Nephron progenitor cell (in vitro differentiated cells): Measurements from ENCODE around the gene IFFO2.
A peak's percentile ranks its signal among the peaks of the same experiment; 100 is the strongest.

Source experiments
- DNase-seq: peaks from one replicate; pipeline ENCODE4 v3.0.0; 2021
- H3K27ac Mint-ChIP-seq: 2 replicates; pipeline ENCODE4 v1.8.0; 2021; ENCODE audit warnings: mild to moderate bottlenecking, moderate library complexity, mixed read lengths
- H3K27me3 Mint-ChIP-seq: 2 replicates; pipeline ENCODE4 v1.8.0; 2021; ENCODE audit warnings: mild to moderate bottlenecking, low read depth, mixed read lengths; ENCODE audit not compliant: poor library complexity
- H3K36me3 Mint-ChIP-seq: 2 replicates; pipeline ENCODE4 v1.8.0; 2021; ENCODE audit warnings: low read depth, mixed read lengths
- H3K4me1 Mint-ChIP-seq: 2 replicates; pipeline ENCODE4 v1.8.0; 2021; ENCODE audit warnings: mixed read lengths
- H3K4me3 Mint-ChIP-seq: 2 replicates; pipeline ENCODE4 v1.8.0; 2021; ENCODE audit warnings: mild to moderate bottlenecking, moderate library complexity, mixed read lengths
- H3K9me3 Mint-ChIP-seq: 2 replicates; pipeline ENCODE4 v1.8.0; 2021; ENCODE audit warnings: mild to moderate bottlenecking, moderate library complexity, mixed read lengths
- TF ChIP-seq, protein P1 (sequence below): fragments of 200-600 bp; sonication (generic); IDR thresholded peaks from 2 replicates; pipeline ENCODE4 v1.5.0; 2021; ENCODE audit warnings: antibody characterized with exemption

The IFFO2 gene

DNA sequence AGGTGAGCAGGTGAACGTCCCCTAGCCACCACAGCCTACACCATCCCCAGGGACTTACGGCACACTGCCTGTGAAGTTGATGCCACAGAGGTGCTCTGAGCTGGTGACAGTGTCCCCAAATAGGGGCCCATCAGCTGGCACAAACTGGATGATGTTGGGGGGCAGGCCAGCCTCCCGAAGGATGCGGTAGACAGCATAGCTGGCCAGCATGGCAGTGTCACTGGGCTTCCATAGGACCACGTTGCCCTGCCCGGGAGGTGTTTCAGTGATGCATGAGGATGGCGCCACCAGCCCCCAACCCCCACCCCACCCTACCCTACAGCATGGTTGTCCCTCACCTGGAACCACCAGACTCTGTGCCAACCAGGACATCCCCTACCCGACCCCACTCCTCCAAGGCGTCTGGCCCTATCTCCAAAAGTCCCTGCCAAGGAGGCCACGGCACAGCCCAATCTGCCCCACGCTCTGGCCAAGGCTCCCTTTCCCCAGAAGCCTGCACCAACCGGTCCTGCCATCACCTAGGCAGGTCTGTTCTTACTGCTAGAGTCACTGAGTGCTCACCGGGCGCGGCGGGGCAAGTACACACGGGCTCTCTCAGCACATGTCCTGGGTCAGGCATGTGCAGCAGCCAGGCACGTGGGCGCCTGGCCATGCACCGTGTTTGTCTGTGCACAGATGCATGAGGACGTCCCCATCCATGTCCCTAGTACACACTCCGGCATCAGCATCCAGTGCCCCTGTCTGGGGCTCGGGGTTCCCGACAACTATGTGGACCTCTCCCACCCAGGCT, 74.6 kb downstream of the IFFO2 start:
- Mint-ChIP-seq H3K4me3 (no peak overlapping the region), H3K9me3 (no peaks in the 10 kb centered on the region), H3K36me3 (no peaks in the 10 kb centered on the region), H3K4me1 (peaks cover 3% of the 10 kb centered on the region), H3K27me3 (peaks cover 73% of the 10 kb centered on the region), H3K27ac (no peak overlapping the region)
- TF ChIP-seq, protein P1, sequence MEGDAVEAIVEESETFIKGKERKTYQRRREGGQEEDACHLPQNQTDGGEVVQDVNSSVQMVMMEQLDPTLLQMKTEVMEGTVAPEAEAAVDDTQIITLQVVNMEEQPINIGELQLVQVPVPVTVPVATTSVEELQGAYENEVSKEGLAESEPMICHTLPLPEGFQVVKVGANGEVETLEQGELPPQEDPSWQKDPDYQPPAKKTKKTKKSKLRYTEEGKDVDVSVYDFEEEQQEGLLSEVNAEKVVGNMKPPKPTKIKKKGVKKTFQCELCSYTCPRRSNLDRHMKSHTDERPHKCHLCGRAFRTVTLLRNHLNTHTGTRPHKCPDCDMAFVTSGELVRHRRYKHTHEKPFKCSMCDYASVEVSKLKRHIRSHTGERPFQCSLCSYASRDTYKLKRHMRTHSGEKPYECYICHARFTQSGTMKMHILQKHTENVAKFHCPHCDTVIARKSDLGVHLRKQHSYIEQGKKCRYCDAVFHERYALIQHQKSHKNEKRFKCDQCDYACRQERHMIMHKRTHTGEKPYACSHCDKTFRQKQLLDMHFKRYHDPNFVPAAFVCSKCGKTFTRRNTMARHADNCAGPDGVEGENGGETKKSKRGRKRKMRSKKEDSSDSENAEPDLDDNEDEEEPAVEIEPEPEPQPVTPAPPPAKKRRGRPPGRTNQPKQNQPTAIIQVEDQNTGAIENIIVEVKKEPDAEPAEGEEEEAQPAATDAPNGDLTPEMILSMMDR = no peak
- DNase-seq = no peak

DNA sequence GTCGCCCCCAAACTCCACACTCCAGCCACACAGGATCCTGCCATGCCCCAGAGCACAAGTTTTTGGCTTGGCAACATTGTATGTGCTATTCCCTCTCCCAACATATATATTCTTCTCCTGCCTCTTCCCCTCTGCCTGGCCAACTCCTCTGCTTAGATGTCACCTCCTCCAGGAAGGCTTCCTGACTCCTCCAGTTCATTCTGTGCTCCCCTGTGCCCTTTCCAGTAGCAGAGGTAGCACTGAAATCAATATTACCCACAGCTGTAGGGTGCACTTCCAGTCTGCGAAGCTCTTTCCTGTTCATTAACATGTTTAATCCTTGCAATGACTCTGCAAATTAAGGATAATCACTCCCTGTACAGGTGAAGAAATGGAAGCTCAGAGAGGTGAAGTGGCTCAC, 75.3 kb downstream of the IFFO2 start:
- no peak for DNase-seq
- H3K27ac Mint-ChIP-seq = no peak overlapping the region
- no peaks in the 10 kb centered on the region for H3K36me3 Mint-ChIP-seq
- TF ChIP-seq, protein P1 = no peak
- peaks cover 73% of the 10 kb centered on the region for H3K27me3 Mint-ChIP-seq
- H3K4me1 Mint-ChIP-seq = peaks cover 4% of the 10 kb centered on the region
- H3K4me3 Mint-ChIP-seq = no peak overlapping the region
- no peaks in the 10 kb centered on the region for H3K9me3 Mint-ChIP-seq

DNA sequence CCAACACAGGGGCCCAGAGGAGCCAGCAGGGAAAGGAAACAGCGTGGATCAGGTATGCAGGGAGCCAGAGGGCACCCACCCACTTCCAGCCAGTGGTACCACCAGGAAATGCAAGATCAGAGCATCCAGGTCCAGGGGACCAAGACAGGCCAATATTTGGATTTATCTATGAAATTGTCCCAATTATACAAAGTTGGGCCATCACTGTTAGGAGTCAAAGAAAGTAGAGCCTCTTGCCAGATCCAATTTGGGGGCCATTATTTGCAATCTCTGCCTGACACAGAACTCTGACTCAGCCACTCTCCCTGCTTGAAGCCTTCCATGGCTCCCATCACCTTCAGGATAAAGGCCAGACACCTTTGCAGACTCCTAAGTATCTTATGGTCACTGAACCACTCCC, 75.9 kb downstream of the IFFO2 start:
- Mint-ChIP-seq H3K27ac (no peak overlapping the region), H3K4me3 (no peak overlapping the region), H3K9me3 (no peaks in the 10 kb centered on the region), H3K36me3 (no peaks in the 10 kb centered on the region), H3K27me3 (peaks cover 69% of the 10 kb centered on the region), H3K4me1 (peaks cover 4% of the 10 kb centered on the region)
- TF ChIP-seq, protein P1 = no peak
- DNase-seq = no peak

DNA sequence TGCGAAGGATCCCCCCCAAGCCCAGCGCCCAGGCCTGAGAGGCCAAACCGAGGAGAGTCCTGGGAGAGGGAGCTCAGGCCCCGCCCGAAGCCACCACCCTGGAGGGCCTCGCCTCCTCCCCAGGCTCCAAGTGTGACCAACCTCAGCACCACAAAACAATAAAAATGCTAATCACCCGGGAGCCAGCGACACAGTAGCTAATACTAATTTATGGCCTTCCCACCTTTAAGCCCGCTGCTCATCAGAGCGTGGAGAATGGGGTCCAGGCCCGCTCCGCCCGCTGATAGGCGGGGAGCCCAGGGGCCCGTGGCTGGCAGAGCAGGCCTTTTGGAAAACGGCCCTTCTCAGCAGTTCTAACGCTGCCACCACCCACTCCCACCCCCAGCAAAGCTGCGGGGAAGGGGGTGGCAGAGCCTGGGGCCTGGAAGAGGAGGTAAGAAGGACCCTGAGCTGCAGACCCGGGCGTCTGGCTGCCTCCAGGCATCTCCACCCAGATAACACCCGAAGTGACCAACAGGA, 76.6 kb downstream of the IFFO2 start:
- H3K27me3 Mint-ChIP-seq = peaks cover 71% of the 10 kb centered on the region
- DNase-seq = peak; percentile 75

DNA sequence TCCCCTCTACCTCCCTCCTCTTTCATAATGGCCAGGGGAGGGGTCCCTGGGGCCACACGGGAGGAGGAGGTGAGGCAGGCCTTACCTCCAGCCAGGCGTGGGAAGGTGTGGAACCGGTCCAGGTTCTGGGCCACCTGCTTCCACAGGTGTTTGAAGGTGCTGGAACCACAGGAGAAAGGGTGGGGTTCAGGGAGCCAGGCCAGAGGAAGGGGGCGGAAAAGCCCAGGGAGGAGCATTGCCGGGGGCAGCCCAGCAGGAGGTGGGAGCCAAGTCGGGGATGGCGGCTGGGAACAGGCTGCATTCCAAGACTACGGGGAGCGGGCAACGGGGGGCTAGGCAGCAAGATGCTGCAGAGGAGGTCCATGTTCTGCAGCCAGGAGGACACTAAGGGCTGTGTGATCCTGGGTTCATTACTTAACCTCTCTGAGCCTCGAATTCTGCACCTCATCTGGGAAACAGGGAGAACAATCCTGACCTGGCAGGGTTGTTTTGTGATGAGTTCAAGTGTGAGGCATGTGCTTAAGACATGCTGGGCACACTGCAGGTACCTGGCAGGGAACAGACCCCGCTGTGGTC, 77.2 kb downstream of the IFFO2 start:
- Mint-ChIP-seq H3K4me3 (no peak overlapping the region), H3K27me3 (peaks cover 66% of the 10 kb centered on the region), H3K4me1 (peaks cover 4% of the 10 kb centered on the region), H3K9me3 (no peaks in the 10 kb centered on the region), H3K36me3 (no peaks in the 10 kb centered on the region), H3K27ac (no peak overlapping the region)
- no peak for DNase-seq
- TF ChIP-seq, protein P1 = no peak

More for the DNA sequence above, 76.6 kb downstream of the IFFO2 start:
- Mint-ChIP-seq H3K27ac (no peak overlapping the region), H3K4me3 (no peak overlapping the region), H3K36me3 (no peaks in the 10 kb centered on the region), H3K4me1 (peaks cover 4% of the 10 kb centered on the region), H3K9me3 (no peaks in the 10 kb centered on the region)
- TF ChIP-seq, protein P1 = no peak
